Stimulated activated CD8-positive, alpha-beta memory T cell treated with anti-CD3 and anti-CD28 coated beads, Interleukin-7, amount 100 ng/mL, for 4 hours (primary cell): ENCODE measurements around the gene NR1H2.
"Not testable (repeated sequence)": the region's sequence is repeated elsewhere in the genome, so short reads cannot be mapped to it uniquely, and the experiment has no call there.

Source experiments
- DNase-seq, 2 donors: peaks; one replicate each; pipeline ENCODE4 v3.0.0-alpha.2; 2020; ENCODE audit warnings: low read depth in 2 of 2

Gene NR1H2

DNA sequence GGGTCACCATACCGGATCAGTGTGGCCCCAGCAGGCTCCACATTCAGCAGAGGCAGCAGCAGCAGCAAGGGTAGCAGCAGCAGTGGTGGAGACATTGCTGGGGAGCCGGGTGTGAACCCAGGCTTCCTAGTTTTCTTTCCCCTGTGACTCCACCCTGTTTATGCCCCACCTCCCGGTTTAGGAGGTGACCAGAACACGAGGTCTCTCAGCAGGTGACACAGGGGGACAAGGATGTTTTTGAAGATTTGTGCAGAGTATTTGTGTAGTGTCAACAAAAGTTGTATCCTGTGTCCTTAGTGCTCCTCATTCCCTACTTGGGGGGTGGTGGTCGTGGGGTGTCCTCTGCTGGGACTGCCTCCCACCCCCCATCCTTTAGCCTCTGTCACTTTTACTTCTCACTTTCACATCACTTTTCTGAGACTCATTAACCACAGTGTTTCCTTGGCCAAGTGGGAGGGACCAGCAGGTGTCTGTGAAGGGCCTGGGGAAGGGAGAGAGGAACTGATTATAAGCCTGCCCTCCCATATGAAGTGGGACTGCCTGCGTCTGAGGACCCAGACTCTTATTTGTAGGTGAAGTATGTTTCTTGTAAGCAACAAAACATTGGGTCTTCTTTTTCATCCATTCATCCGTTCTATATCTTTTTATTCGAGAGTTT lies 31.5 kb upstream of the NR1H2 start:
- no peak for DNase-seq

DNA sequence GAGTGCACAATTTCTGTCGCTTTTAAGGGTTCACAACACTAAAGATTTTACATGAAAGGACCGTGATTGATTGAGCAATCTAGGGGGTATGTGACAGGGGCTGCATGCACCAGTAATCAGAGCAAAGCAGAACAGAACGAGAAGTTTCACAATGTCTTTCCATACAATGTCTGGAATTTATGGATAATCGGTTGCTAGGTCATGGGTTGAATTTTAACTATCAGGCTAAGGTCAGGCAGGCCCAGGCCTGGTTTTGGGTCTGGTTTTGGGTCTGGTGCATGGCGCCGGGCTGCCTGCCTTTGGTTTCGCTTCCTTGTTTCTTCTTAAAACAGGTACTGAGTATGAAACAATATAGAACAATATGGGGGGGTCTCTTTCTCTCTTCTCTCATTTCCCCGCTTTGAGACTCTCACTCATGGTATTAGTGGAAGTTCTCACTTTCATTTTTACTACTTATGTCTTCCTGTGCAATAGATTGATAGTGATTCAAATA lies 29.1 kb upstream of the NR1H2 start:
- not testable (repeated sequence) for DNase-seq

DNA sequence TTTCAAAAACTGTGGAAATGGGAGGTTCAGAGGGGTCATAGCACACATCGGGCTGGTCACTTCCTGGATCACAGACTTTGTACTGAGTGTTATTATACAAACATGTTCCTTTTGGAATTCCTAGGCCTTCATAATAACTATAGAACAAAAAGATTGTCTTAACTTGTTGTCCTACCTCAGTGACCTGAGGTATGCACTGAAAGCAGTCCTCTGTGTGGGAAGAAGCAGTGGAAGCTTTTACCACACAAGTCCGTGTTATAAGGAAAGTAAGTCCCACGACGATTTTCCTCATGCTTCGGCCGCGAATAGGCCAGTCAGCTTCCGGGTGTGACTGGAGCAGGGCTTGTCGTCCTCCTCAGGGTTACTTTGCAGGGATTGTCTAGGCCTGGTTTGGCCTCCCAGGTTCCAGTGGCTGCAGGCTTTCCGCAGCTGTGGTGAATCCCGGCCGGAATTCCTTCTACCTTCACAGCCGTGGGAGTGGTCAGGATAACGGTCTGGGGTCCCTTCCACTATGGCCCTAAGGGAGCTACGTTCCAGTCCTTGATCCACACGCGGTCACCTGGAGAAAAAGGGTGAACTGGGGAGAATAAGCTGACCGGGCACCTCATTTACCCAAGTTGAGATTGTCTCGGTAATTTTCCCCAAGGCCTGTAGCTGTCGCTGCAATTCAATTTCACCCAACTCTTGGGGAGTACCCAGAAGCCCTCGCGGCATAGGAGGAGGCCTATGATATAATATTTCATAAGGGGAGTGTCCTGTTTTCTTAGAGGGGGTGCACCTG lies 26.8 kb upstream of the NR1H2 start:
- no peak for DNase-seq

DNA sequence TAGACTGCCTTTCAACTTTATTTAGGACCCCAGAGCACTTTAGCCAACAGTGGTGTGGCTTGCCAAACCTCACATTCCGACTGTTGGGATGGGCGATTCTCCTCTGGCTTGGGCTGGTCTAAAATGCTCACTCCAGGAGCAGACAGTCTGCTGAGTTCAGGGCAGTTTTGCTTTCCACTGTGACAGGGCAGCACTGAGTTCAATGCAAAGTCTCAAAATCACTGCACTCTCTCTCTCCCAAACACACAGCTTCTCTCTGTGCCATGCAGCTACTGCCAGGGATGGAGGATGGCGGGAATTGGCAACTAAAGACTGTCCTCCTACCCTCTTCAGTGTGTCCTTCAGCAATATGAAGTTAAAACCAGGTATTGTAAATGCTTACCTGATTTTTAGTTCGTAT lies 24.0 kb upstream of the NR1H2 start:
- no peak for DNase-seq

DNA sequence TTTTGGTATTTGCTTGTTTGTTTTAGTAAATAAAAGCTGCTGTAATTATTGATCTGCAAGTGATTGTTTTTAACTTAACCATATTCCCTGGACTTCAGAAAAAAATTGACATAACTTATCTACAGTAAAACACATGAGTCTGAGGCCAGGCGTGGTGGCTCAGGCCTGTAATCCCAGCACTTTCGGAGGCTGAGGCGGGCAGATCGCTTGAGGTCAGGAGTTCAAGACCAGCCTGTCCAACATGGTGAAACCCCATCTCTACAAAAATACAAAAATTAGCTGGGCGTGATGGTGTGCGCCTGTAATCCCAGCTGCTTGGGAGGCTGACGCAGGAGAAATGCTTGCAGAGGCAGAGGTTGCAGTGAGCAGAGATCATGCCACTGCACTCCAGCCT lies 22.8 kb upstream of the NR1H2 start:
- DNase-seq: not testable (repeated sequence)

DNA sequence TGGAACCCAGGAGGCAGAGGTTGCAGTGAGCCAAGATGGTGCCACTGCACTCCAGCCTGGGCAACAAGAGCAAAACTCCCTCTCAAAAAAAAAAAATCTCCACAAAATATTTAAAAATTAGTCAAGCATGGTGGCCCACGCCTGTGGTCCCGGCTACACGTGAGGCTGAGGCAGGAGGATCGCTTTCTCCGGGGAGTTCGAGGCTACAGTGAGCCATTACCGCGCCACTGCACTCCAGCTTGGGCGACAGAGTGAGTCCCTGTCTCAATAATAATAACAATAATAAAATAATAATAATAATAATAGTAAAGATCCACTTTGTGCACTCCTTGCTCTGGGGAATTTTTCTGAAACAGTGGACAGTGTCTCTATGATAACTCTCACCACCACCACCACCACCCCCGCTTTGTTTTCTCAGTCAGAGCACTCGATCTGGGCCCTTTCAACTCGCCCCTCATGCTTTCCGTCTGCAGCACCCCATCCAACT lies 19.5 kb upstream of the NR1H2 start:
- DNase-seq: no peak

DNA sequence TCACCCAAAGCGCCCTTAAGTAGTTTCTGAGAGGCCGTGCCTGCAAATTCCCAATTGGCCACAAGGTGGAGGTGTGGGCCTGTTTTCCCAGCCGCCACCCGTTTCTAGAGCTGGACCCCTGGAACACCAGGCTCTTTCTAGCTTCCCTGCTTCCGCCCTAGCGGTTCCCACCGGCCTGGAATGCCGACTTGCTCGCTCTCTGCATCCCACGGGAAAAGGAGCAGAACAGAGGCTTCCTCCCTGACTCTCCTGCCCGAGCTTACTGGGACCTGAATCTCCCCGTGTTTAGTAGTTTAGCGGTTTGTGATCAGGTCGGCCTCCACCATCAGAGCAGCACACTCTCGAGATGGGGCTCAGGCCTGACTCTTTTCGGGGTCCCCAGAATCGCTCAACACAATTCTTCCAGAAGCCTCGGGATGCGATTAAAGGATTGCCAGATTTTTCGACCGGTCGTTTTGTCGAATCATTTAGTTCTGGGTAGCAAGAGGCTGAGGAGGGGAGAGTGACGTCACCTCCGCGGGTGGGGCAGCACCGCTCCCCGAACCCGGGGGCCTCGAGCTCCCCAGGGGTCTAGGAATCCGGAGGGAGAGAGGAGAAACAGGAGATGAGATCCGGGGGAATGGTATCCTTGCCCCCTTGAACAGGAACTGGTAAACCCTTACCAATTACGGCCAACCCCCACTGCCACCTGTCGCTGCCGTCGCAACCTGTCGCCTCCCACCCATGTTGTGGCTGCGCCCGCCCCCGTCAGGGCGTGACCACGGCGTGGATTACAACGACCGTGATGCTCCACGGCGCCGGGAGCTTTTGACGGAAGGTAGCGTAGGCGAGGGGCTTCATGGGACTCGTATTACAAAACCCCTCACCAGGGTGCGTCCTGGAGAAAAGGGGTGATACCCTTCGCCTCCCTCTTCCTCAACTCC lies 18.8 kb upstream of the NR1H2 start:
- DNase-seq: peak; percentile 85 to 89

DNA sequence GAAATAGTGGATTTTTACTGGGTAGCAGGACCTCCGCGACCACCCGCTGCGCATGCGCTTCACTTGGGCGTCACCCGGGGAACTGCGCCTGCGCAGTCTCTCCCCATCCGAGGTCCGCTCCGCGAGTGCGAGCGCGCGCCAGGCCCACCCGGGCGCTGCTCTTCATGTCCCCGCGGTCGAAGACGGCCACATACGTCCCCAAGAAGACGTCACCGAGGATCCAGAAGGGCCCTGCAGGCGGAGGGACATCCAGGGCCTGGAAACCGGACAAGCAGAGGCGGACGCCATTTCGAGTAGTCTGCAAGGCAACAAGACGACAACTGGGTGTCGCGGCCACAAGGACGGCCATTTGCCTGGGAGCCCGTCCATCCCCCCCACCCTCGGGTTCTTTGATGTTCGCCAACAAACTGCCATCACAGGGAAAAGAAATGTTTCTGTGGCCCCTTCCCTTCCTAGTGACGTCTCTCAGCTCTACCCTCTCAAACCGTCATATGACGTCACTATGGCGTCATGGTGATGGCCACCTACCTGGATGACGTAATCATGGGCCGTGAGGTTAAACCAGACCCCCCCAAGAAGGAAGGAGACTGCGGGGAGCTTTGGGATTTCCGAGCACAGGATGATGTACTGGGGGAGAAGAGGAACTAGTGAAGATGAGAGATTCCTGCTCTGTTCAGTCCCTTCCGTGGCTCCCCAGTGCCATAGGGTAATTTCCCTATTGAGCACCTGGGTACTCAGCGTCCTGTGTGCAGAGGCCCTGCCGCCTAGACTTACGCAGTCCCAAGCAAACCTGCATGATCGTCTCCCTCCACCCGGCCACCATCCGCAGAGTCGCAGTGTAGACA lies 17.6 kb upstream of the NR1H2 start:
- DNase-seq: peak; percentile 65 to 74

DNA sequence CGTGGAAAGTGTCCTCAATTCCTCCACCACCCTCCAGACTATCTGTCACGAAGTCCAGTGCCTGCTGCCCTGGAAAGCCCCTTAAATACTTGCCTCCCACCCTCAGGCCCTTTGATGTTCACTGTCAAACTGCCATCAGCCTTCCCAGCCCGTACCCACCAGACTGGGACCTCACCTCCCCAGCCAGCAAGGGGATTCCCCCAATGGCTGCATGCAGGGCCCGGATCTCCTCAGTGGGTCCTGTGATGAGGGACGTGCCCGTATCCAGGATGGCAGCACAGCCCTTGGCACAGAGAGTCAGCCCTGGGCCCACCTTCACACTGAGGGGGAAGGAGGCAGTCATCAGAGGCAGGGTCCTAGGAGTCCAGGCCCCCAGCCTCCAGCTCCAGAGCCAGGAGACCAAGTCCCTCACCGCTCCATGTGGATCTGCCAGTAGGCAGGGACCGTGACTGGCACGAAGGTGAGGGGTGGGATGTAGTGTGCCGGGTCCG lies 16.9 kb upstream of the NR1H2 start:
- DNase-seq: no peak

DNA sequence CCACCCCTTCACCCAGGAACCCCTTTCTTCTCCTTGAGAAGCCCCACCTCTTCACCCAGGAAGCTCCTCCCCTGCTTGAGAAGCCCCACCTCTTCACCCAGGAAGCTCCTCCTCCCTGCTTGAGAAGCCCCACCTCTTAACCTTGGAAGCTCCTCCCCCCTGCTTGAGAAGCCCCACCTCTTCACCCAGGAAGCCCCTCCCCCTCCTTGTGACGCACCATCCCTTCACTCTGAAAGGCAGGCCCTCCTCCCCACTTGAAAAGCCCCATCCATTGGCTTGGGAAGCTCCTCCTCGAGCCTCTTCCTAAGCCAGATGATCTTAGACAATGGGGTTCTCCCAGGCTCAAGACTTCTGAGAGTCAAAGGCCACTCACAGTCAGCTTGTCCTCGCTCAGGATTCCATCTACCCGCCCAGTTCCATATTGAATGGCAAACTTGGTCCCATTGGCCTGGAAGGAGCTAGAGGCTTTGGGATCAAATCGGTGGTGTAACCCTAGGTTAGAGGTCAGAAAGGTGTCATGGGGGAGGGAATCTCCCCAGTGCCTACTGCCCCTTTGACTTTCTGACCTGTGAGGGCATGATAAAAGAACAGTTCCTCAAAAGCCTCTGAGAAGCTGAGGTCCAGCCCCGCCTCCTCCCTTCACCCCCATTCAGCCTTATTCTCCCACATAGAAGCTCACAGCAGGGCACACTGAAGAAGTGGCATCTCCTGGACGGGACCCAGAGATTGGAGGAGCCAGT lies 14.8 kb upstream of the NR1H2 start:
- DNase-seq: no peak

DNA sequence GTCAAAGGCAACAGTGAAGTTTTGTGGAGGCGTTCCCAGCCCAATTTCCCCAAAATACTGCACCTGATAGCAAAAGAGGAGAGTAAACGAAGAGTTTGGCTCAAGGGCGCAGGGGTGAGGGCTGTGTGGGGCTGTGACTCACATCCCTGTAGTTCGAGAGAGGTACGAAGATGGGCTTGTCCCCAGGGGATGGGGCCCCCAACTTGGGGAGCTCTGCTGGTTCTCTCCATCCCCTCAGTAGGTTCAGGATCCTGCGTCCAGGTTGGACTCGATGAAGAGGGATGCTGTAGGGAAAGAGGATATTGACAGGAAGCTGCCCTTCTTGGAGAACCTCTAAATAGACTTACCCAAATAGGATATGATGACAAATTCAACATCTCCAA lies 14.2 kb upstream of the NR1H2 start:
- no peak for DNase-seq

DNA sequence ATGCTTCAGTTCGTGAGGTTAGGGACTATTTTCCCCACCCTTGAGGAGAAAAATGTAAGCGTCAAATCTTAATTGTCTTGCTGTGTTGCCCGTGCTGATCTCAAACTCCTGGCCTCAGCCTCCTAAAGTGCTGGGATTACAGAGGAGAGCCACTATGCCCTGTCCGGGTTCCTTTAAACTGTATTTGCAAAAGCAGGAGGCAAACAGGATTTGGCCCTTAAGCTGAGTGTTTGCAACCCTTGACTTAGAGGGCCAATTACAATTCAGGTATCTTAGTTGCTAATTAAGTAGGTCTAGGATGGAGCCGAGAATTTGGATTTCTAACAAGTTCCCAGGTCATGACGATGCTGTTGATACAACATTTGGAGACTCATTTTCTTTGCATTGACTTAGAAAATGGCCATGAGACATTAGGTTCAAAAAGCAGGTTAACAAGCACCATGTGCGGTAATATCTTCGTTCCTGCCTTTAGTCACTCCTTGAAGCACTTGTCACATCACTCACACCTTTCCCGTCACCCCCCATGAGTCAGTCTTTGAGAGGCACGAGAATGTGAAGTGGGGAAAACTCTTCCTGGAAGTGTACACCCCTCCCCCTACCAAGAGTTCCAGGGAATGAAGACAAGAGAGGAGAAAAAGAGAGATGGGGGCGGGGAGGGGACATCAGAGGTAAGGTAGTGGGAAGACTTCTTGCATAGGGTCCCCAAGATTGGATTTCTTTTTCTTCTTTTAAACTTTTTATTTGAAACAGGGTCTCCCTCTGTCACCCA lies 13.4 kb upstream of the NR1H2 start:
- peak; percentile 35 to 38 for DNase-seq

DNA sequence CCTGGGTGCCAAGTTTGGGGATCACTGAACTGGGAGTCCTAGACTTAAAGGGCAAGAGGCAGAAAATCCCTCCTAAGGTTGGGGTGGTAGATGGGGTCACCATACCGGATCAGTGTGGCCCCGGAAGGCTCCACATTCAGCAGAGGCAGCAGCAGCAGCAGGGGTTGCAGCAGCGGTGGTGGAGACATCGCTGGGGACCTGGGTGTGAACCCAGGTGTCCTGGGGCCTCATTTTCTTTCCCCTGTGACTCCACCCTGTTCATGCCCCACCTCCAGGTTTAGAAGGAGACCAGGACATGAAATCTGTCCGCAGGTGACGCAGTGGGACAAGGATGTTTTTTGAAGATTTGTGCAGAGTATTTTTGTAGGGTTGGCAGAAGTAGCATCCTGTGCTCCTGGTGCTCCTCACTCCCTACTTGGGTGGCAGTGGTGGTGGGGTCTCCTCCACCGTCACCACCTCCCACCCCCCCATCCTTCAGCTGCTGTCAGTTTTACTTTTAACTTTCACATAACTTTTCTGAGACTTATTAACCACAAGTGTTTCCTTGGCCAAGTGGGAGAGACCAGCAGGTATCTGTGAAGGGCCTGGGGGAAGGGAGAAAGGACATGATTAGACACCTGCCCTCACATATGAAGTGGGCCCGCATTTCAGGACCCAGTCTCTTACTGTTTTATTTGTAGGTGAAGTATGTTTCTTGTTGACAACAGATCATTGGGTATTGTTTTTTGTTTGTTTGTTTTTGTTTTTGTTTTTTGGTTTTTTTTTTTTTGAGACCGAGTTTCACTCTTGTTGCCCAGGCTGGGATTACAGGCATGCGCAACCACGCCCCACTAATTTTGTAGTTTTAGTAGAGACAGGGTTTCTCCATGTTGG lies 10.6 kb upstream of the NR1H2 start, which contains the start of gene NAPSA:
NAPSA (minus strand) TSS at position 206 of the 873 bp plus-strand sequence; CDS start at position 188, 18 bp downstream.
- no peak for DNase-seq

DNA sequence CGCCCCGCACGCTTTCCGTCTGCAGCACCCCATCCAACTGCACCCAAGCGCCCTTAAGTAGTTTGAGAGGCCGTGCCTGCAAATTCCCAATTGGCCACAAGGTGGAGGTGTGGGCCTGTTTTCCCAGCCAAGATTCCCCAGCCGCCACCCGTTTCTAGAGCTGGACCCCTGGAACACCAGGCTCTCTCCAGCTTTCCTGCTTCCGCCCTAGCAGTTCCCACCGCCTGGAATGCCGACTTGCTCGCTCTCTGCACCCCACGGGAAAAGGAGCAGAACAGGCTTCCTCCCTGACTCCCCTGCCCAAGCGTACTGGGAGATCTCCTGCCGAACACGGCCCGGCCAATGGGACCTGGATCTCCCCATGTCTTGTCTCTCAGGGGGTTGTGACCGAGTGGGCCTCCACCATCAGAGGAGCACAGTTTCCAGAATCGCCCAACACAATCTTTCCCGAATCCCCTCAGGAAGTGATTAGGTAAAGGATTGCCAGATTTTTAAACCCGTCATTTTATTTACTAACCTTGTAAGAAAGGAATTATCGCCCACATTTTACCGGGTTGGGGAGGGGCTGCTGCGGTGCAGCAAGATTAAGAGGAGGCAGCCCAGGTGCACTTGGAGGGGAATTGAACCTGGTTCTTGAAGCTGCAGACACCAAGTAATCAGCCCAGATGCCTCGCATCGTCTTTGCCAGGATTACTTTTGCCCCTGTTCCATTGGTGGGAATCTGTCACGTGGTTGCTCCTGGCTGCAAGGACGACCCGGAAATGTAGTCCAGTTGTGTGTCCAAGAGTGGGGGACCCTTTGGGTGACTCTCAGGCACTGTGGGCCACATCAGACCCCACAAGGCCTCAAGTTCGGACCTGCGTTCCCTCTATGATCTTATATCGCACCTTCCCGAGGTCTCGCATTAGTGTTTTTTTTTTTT lies 7.3 kb upstream of the NR1H2 start:
- DNase-seq: peak; percentile 61

DNA sequence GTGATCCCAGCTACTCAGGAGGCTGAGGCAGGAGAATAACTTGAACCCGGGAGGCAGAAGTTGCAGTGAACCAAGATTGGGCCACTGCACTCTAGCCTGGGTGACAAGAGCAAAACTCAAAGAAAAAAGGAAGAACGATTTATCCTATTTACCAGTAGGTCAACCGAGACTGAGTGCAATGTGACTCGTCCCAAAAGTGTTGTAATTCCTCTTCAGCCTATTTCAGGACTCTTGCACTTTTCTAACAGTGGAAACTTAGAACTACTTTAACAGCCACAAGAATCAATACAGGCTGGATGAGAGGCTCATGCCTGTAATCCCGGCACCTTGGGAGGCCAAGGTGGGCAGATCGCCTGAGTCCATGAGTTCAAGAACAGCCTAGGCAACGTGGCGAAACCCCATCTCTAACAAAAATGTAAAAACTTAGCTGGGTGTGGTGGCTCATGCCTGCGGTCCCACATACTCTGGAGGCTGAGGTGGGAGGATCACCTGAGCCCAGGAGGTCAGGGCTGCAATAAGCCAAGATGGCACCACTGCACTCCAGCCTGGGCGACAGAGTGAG lies 4.3 kb upstream of the NR1H2 start:
- no peak for DNase-seq

DNA sequence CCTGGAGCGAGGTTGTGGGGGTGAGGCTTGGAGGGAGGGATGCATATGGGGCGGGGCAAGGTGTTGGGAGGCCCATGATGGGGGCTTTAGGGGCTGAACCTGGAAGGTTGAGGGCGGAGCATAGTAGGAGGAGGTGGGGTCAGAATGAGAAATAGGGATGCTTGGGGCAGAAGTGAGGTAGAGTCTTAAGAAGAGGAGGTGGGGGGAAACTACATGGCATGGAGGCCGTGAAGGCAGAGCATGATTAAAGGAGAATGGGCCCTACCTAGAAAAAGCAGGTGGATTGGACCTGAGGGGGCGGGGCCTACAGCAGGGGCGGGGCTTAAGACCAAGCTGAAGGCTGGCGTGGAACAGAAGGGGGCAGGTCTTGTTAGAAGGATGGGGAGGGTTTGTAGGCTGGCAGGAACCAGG lies 799 bp downstream of the NR1H2 start:
- DNase-seq: peak; percentile 33 to 44

DNA sequence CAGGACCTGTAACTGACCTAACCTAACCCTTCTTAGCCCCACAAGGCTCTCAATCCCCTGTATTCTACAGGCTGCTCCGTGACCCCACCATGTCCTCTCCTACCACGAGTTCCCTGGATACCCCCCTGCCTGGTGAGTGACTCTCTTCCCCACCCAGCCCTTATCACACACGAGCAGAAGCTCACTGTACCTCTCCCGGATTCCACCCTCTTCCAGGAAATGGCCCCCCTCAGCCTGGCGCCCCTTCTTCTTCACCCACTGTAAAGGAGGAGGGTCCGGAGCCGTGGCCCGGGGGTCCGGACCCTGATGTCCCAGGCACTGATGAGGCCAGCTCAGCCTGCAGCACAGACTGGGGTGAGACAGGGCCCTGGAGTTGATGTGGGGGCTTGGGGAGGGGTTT lies 1.3 kb downstream of the NR1H2 start:
- no peak for DNase-seq
